ENCODE data around the gene CHST7.

CHST7 gene

GRCh38 chrX:46602468-46603102 is 29.0 kb downstream of the CHST7 start:
- H3K4me3 ChIP-seq (ENCODE audit: low read depth, low read length): no peak overlapping the region

GRCh38 chrX:46607916-46608315 is 34.4 kb downstream of the CHST7 start:
- no peak overlapping the region for H3K4me3 ChIP-seq (ENCODE audit: low read depth, low read length)

DNA sequence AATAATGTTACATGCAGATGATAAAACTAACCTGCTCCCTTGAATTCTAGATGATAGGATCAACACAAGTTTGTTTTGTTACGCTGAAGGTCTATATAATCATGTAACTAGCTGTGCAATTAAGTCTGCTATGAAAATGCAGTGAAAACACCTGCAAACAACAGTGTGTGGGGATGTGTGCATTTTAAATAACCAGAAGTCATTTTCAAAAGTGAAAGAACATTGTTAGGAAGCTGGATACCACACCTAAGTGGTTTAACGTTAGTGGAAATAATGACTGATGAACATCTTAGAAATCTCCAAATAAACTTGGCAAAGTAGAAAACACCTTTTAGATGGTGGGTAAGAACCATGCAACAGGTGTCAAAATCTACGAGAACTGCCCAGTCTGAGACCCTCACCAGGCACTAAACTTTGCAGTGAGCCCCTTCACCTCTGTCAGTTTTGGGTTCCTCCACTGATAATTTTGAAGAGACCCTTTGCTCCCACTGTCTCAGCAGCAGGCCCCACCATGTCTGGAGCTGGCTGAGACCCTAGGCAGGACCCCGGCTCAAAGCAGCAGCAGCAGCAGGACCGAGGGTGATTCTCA is 36.6 kb downstream of the CHST7 start:
- no peak overlapping the region for H3K4me3 ChIP-seq (ENCODE audit: low read depth, low read length)

DNA sequence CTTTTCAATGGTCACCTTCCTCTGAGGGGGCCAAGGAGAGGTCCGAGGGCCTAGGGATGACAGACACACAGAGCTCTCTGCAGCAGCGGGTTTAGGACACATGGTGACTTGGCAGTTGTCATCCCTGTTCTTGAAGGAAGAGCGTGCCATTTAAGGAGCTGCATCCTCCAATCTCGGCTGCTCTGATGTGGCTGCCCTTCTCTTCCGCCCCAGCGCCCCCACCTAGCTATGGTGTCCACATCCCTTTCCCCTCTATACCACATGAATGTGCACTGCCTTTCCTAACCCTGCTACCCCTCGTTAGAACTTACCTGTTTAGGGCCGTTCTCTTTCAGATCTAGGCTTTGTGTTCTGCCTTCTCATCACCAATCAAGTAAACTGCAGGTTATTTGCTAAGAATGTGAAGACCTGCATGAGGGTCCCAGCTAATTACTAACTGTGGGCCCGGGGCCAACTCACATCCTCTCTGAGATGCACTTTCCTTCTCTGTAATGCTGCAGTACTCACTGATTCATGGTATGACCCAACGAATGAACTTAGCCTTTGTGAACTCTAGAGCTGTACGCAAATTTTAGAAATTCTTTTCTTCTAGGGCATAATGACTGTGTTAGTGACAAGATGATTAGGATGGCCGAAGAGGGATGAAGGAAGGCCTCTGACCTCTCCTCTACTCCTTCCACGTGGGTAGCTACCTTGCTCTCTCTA is 38.2 kb downstream of the CHST7 start:
- H3K4me3 ChIP-seq (ENCODE audit: low read depth, low read length): no peak overlapping the region

DNA sequence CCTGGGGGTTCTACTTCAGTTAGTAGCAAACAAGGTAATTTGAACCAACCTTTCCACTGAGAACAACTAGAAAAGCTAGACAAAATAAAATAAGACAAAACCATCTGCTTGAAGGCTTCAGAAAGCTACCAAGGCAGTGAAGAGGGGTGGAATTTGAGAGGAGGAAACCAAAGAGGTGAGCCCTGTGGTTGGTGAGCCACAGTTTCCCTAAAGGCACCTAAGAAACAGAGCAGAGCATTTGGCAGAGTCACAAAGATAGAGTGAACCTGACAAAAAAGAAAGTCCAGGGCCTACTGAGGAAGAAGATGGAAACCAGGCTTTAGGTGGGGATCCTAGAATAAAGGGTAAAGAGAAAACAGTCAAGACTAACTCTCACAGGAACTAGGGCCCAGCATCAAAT is 44.3 kb downstream of the CHST7 start:
- H3K4me3 ChIP-seq (ENCODE audit: low read depth, low read length): no peak overlapping the region

GRCh38 chrX:46618947-46619346 is 45.4 kb downstream of the CHST7 start:
- no peak overlapping the region for H3K4me3 ChIP-seq (ENCODE audit: low read depth, low read length)

DNA sequence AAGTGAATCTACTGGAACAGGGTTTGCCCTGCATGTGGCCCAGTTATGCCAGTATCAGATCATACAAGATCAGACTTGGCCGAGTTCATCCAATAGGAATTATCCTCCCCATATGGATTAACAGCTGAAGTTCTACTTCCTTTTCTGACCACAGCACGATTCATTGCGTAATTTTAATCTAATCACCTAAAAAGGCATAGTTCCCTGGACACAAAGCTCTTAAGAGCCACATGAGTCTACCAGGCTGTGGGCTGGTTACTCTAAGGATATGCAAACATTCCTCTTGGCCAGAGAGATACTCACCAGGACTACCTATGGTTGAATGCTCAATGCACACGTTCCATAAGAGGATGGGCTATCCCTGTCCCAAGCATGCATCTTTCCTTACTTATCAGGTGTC is 46.9 kb downstream of the CHST7 start:
- no peak overlapping the region for H3K4me3 ChIP-seq (ENCODE audit: low read depth, low read length)

DNA sequence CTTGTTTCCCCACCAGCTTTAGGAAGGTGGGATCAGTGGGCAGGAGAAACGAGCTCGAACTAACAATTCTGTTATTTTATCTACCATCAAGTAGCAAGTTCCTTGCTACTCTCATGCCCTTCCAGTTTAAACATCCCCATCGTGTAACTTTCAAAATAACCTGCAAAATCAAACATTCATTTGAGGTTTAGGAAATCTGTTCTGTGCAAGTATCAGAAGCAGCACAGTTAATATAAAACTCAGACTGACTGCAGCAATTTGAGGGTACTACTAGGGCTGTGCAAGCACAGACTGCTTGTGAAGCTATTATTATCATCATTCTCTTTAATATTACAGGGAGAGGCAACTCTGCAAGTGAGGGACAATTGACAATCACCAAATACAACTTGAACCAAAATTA is 48.0 kb downstream of the CHST7 start:
- no peak overlapping the region for H3K4me3 ChIP-seq (ENCODE audit: low read depth, low read length)

DNA sequence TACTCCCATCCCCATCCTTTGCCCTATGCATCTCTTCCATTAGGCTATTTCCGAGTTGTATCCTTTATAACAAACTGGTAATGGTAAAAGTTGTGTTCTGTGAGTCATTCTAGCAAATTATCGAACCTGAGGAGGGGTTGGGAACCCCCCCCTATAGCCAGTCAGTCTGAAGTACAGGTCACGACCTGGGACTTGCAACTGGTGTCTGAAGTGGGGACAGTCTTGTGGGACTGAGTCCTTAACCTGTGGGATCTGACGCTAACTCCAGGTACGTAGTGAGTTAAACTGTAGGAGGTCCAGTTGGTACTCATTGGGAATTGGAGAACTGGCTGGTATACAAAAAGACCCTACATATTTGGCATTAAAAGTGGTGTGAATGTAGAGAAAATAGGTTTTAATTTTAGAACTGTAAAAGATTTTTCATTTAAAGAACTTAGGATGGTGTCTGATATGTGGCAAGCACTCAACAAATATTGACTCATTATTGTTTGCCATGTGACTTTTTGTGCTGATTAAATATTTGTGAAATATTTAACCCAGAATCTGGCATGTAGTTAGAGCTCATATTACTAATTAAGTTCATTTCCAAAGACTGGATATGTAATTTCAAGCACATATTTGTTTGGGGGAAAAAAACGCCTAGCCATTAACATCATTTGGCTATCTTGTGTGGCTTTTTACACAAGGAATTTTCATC is 50.7 kb downstream of the CHST7 start:
- H3K4me3 ChIP-seq (ENCODE audit: low read depth, low read length): no peak overlapping the region

DNA sequence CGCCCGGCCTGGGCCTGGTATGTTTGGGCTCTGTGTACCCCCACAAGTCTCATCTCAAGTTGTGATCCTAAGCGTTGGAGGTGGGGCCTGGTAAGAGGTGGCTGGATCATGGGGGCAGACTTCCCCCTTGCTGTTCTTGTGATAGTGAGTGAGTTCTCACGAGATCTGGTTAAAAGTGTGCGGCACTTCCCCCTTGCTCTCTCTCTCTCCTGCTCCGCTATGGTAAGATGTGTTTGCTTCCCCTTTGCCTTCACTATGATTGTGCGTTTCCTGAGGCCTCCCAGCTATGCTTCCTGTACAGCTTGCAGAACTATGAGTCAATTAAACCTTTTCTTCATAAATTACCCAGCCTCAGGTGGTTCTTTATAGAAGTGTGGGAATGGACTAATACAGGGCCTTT is 53.0 kb downstream of the CHST7 start:
- no peak overlapping the region for H3K4me3 ChIP-seq (ENCODE audit: low read depth, low read length)

GRCh38 chrX:46627062-46627461 is 53.5 kb downstream of the CHST7 start:
- H3K4me3 ChIP-seq (ENCODE audit: low read depth, low read length): no peak overlapping the region

DNA sequence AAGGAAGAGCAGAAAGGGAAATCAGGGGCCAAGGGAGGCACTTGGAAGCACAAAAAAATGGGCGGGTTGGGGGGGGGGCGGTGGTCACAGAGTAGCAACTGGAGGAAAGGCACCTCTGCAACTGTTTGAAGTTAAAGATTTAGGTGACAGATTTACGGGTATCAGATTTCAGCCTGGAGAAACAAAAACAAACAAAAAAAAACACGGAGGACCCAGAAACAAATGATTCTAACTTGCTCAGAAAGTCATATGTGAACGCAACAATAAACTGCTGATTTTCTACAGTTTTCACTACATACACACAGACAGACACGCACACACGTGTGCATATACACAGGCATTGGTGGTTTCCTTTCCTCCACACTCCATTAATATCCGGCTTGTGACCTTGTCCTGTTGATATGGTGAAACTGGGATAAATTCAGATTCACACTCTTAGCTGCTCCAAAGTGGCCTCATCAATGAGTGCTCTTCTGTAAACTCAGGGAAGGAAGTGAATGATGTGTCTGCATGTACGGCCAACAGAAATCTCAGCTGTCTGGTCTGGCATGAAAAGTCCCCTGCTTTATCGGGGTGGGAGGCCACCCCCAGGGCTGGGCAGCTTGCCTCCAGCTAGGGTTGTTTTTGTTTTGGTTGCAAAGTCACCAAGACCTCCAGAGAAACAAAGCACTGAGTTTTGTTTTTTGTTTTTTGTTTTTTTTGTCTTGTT is 54.3 kb downstream of the CHST7 start:
- no peak overlapping the region for H3K4me3 ChIP-seq (ENCODE audit: low read depth, low read length)

DNA sequence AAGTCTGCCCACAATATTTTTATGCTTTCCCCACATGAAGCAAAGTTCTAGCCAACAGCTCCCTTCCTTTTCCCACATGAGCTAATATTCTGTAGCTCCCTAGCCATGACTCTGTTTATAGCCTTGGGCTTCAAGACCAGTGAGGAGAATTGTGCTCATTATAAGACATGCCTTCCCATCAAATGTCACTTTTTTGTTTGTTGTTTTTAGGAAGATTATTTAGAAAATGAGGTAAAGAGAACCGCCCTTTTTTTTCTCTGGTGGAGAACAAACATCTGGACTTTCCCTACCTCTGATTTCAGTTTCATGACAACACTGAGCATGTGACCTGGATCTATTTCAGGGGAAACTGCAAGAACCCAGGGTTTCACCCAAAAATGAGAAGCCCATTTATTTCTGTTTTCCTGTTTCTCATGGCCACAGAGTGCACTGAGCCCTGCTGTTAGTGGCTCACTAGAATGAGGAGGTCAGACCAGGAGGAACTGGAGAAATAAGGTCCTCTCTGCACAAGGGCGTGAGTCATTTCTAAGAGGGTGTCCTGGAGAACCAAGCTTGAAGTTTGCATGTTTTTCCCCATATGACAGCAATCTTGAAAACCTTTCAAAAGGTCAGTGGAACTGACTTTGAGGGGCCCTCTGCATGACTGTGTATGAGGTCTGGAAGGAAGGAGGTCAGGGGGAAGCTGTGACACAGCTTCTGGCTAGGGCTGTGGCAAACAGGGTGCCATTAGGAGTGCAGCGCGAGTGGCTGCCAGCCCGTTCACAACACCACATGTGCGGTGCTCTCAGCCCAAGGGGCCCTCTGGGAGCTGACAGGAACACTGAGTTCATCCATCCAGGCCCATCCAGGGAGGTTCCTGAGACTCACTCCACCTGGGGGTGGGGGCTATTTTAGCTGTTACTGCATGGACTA is 55.2 kb downstream of the CHST7 start:
- no peak overlapping the region for H3K4me3 ChIP-seq (ENCODE audit: low read depth, low read length)

- no peak overlapping the region for H3K4me3 ChIP-seq (ENCODE audit: low read depth, low read length)
These were observed 56.6 kb downstream of the CHST7 start for GRCh38 chrX:46630141-46630540.

DNA sequence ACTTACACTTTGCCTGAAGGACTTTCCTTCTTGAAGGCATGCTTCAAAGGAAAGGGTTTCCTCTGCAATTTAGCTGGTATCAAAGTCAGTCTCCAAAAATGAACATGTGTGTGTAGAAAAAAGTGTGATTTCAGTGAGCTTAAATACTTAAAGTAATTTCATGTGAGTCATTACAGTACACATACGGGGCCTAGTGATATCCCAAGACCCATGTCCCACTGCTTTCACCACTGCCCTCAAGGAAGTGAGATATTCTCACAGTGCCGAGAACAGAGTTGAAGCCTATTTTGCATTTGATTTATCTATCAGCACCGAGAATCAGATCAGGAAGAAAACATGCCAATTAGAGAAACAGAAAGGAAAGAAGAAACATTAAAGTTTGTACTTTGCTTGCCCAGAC is 61.0 kb downstream of the CHST7 start:
- H3K4me3 ChIP-seq (ENCODE audit: low read depth, low read length): no peak overlapping the region

DNA sequence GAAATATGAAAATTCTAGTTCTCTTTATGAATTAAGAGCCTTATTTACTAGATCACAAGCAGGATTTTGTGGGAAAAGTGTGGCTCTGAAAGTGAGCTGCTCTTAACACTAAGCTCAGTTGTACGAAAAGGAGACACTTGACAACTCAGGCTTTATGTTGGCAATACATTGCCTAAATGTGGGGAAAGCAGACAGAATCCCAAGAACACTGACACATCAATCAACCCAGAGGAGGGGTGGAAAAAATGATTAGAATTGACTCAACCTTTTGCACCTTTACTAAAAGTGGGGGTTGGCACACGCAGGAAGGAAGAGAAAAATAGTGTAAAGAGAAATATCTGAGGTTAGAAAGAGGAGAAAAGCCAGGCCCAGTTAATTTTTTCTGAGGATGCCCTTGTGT is 61.6 kb downstream of the CHST7 start:
- no peak overlapping the region for H3K4me3 ChIP-seq (ENCODE audit: low read depth, low read length)

GRCh38 chrX:46636223-46636622 is 62.7 kb downstream of the CHST7 start:
- H3K4me3 ChIP-seq (ENCODE audit: low read depth, low read length): no peak overlapping the region

- no peak overlapping the region for H3K4me3 ChIP-seq (ENCODE audit: low read depth, low read length)
These were observed 64.4 kb downstream of the CHST7 start for GRCh38 chrX:46637938-46638337.

GRCh38 chrX:46642145-46642544 is 68.6 kb downstream of the CHST7 start:
- no peak overlapping the region for H3K4me3 ChIP-seq (ENCODE audit: low read depth, low read length)

- no peak overlapping the region for H3K4me3 ChIP-seq (ENCODE audit: low read depth, low read length)
These were observed 70.1 kb downstream of the CHST7 start for GRCh38 chrX:46643636-46644035.
